NCI-H146 (cell line): ENCODE results near the gene NGF.

Experiments used
- DNase-seq: peaks from one replicate; lab custom pipeline; 2025; lab: John Stamatoyannopoulos, UW

The NGF gene

DNA sequence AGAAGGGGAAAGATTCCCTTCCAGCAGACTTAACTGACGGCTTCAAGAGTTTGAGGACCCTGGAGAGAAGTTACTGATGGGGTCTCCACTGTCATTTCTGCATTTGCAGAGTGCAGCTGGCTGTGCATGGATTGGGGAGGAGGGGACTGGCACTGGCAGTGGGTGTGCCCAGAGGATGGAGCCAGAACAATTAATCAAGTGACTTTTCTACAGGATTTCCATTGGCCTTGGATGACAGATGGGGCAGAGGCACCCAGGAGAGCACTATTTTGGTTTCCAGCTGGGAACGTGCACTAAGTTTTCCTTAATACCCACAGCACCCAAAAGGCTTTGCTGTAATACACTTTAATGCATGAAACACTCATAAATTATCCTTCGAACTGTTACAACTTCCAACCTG, 1.3 kb downstream of the NGF start:
- no peak for DNase-seq

DNA sequence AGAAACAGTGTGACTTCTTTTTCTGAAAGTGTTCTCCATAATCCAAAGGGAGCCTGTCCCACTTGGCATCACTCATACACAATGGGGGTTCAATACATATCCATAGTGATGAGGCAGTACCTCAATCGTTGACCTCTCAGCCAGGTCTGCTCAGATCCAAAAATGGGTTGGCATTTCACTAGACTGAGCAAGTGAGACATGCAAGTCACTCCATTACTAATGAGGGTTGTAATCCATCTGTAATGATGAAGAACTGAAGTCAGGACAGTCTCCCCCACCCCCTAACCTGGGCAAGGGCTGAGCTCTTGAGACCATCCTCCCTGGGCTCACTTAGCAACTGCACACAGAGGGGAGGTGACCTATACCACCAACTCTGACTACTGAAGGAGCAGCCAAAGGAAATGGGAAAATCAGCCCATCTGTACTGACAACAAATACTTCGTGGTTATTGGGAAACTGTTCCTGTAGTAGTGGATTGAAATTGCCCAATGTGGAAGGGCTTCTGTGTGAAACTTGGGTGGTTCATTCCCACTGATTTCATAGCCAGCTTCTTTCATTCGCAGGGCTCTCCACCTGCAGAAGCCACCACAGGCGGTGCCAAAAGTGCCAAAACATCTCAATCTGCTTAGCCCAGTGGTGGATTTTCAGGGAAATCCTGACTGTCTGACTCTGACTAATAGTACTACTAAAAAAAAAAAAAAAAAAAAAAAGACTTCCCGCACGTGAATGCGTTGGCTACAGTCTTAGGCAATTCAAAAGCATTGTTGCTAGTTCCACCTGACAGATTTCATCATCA, 5.0 kb downstream of the NGF start:
- no peak for DNase-seq

DNA sequence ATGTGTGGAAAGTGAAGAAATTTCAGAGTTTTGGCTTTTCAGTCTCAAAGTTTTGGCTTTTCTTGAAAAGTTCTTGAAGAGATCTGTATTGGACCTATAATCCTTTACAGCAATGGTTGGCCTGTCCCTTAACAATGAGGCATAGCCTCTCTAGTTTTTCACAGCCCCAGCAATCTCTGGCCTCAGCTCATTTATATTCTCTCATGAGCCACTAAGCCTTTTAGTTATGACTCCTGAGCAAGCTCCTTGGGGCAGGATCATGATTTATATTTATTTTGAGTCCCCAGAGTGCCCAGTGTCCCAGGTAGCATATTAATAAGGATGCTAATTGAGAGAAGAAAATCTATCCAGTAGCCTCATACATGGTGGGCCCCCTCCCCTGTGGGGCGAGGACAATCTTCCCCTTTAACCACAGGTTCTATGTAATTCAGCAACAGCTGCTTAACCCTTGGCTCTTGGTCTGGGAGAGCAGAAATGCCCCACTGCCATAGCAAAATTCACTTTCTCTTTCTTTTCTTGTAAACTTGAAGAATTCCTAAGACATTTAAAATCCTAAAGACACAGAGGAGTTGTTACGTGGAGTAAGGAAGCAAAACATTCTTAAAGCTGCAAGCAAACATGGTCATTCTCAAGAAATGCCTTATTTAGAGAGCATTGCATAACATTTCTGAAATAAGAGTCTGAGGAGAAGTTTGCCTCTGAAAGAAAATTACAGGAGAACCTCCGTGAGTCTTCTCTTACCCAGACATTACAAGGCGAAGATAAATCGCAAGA, 6.3 kb downstream of the NGF start:
- DNase-seq, result no peak

DNA sequence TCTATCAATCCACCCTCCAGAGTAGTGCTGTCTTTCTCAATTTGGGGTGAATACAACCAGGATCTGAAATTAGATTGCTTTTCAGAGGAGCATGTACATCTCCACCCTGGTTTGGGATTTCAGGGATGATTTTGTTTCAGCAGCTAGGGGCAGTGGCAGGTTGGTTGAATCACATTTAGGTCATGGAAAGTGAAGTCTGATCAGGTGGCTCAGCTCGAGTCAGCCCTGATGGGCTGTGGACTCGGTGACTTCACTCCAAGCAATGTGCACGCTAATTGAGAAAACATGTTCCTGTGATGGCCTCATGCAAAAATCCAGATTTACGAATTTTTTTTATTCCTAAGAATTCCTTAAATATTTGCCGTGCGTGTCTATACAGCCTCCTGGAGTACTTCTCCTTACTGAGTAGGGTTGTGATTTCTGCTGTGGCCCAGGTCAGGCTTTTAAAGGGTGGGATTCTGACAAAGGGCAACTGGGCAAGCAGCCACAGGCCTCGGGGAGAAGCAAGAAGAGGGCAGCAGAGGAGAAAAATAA, 7.5 kb downstream of the NGF start:
- no peak for DNase-seq

DNA sequence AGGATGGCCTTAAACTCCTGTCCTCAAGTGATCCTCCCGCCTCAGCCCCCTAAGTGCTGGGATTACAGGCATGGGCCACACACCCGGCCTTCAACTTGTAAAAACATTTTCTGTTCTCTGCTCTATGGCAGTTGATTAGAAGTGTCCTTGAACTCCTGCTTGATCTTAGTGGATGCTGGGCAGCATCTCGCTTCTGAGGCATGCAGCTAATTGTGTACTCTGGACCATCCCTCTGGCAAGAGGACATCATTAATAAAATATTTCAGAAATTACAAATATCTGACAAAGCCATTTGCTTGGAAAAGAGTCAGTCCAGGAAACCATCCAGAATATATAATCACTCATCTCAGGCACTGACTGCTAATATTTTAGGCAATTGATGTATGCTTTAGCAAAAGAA, 8.1 kb downstream of the NGF start:
- no peak for DNase-seq

DNA sequence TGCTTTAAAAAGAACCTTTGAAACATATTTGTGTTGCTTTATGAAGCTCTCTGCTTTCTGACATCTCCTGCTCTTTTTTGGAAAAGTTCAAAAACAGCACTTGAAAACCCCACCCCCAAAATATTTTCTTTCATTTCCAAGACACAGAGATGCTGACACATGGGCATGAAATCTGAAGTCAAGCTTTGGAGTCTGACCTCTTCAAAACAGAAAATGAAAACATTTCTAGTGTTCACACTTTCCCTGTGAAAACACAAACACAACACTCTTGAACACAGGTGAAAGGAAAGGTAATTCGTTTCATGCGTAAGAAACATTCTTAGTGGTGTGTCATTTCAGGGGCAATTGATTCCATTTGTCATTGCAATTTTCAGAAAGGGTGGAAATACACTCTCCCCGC, 10.8 kb downstream of the NGF start:
- no peak for DNase-seq

DNA sequence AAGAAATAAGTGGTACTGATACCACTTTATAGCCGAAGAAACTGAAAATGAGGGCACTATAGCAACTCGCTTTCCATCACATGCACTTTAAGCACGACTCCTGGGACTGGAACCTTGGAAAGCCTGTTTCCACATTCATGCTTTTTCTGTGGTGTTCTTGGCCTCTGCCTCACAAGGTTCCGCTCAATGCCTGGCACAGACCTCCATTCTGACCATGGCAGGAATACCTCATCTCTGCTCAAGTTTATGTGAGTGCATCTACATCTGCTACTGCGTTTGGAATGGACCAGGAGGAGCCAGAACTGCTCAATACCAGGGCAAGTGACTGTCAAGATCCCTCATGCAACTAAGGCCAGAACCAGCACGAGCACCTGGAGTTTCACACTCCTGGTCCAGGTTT, 11.6 kb downstream of the NGF start:
- no peak for DNase-seq

DNA sequence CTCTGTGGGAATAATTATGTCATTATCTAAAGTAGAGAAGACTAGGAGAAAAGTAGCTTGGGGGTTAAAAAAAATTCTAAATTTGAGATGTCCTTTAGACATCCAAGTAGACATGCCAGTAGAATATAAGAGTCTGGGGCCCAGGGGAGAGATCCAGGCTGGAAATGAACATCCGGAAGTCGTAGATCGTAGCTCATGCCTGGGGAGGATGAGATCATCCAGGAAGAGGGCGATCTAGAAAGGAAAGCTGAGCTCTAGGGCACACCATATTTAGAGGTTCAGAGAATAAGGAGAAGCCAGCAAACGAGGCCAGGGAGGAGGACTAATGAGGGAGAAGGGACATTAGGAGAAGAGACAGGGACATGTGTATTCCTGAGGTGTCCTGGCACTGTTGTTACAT, 12.2 kb downstream of the NGF start:
- DNase-seq, result no peak

DNA sequence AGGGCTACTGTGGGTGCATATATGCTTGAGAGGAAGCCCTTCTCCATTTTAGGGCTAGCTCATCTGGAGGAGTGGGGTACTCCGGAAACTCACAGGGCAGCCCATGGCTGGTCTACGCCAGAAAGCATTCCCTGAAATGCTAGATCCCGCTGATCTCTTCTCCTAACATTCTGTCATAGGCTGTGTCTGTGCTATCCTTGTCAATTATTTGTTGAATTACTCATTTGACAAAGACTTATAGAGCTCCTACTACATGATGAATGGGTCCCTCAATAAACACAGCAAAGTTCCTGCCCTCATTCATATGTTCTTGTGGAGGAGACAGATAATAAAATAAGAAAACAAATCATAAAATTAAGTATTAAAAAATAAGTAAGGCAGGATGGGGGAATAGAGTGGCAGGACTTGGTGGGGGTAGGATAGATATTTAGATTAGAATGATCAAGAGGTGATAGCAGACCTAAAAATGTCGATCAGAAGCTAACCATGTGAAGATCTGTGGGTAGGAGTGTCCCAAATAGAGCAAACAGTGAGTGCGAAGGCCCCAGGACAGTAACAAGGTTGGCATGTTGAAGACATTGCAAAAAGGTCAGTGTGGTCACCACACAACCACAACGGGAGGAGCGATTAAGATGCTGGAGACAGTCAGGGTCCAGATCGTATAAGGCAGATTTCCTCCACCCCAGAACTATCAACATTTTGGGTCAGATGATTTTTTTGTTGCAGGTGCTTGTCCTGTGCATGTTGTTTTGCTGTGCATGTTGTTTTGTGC, 13.2 kb downstream of the NGF start:
- no peak for DNase-seq

DNA sequence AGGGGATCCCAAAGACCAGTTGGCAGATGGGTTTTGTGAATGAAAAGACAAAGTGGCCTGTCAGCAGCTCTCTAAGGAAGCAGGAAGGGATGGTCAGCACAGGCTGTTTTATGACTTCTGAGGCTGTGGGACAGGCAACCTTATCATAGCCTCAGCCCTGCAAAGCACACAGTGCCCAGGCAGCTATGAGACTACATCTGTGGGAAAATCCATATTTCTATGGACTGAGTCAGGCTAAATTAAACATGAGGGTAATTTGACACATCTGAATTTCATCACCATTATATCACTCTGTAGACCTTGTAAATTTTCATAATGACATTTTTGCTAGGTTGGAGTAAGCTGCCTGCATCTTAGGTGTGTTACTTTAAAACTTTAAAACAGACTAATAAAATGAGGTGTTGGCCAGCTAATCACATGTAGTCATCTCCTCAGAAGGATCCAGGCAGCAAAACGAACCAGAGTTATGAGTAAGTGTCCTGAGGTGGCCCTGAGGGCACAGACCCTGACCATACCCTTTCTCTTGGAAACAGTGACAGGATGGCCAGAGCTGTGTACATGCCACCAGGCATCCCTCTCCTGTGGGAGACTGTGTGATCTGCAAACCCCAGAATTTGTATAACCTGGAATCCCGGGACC, 14.6 kb downstream of the NGF start:
- no peak for DNase-seq

DNA sequence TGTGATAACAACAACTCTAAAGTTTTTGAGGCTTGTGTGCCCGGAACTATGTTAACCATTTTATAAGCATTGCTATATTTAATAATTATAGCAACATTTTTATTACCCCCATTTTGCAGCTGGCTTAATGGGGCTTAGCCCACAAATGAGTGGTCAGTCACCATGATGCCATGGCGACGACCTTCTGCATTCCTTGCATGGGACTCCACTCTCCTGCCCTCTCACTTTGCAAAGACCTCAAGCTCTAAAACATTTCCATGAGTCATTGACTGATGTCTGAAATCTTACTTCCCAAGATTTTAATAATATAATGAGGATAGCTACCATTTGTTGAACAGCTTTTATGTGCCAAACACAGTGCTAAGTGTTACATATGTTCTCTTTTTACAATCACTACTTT, 15.4 kb downstream of the NGF start:
- no peak for DNase-seq

DNA sequence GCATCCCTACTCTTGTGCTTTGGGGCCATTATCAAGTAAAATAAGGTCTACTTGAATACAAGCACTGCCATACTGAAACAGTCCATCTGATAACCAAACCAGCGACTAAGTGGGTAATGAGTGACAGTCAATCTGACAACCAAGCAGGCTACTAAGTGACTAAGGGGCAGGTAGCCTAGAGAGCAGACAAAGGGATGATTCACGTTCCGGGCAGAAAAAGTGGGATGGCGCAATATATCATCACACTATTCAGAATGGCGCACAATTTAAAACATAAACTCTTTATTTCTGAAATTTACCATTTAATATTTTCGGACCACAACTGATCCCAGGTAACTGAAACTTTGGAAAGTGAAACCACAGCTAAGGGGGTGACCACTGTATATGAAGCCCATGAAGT, 17.7 kb downstream of the NGF start:
- DNase-seq, result no peak

DNA sequence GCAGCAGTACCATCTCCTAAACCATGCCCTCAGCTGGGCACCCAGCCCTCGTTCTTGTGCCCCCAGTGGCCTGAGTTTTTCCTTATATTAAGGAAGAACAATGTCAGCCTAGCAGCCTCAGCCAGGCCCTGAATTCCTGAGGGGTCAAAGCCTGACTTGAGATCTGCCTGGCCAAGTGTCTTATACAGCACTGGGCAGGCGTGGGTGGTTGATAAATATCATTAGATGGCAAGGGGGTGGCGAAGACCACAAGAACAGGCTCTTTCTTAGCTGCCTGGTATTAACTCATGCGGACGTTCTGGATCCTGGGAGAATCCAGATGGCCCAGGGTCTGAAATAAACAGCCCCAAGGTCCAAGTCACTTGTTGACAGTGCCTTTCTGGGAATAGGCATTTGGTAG, 18.3 kb downstream of the NGF start:
- no peak for DNase-seq

DNA sequence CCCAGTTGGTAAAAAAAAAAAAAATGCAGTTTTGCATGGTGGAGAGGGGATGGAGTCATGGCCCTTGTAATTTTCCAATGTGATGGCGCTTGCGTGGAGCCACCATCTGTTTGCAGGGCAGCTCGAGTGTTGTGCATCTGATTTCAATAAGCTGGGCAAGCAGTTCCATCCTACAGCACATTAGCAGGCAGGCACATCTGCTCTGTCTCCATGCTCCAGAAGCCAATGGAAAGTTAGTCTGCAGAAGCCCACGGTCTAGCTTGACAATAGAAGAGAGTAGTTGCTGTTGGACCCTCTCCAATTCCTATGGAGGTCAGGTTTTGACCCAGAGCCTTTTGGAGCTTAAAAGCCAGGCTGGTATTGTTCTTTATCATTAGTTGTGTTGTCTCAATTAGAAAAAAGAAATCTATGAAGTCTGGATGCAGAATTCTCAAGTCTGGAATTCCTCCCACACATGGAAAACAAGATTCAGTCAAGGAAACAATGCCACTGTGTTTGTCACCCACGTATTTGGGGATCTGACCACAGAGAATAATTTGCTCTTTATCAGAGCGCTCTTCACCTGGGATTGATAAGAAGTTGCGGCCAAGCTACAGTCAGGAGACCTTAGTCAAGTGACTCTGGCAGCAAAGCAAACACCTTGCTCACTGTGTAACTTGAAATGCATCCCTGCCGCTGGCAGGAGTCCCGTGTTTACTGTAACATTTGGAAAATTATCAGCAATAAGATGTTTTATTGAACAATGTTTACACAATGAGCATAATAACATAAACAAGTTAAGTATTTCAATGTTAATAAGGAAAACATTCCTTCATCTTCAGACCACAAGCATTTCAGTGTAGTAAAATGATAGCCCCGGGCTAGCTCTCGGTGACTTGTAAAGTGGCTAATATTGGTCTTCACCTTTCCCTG, 20.7 kb downstream of the NGF start:
- DNase-seq, result peak; percentile 48

DNA sequence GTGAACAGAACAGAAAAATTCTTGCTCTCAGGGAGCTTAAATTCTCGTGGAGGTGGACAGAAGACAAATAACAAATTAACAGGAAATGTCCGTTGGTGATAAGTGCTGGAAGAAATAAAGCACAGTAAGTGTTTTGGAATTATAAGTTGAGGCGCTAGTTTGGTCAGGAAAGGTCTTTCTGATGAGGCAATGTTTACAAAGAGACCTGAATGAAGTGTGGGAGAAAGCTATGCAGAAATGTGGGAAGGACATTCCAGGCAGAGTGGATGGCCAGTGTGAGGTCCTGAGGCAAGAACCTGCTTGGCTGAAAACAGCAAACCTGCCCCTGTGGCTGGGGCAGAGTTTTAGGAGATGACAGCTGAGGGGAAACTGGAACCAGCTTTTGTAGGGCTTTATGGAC, 23.3 kb downstream of the NGF start:
- DNase-seq, result peak; percentile 71

DNA sequence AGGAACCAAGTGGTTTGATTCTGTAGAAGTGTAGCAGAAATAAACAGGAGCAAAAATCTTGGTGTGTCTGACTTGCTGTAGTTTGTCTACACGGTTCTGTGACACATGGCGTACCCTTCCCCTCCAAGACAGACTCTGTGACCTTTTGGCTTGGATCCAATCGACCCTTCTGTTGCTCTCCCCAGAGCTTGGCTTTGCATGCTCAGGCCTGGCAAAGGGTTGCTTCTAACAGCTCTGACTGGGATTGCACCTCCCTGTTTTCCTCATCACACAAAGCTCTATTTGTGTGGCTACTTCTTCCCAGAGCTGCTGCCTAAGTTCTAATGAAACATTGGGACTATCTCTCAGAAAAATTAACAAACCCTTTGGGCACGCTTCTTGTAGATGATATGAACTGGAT, 24.0 kb downstream of the NGF start:
- DNase-seq, result peak; percentile 76

DNA sequence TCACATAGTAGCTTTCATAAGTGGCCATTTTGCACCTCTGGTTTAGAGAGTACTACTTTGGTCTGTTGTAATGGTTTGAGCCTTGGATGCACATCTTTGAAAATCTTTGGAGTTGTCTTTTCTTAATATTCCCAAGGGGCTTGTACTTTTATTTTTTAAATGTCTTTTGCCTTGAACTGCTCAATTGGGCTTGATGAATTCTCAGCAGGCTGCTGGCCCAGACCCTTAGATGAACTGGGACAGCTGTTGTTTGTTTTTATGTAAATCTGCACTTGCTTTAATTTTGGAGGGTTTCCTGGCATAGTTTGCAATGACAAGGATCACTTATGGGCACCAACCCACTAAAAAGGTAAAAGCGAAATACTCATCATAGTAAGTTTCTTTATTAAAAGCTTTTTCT, 24.9 kb downstream of the NGF start:
- DNase-seq, result no peak

DNA sequence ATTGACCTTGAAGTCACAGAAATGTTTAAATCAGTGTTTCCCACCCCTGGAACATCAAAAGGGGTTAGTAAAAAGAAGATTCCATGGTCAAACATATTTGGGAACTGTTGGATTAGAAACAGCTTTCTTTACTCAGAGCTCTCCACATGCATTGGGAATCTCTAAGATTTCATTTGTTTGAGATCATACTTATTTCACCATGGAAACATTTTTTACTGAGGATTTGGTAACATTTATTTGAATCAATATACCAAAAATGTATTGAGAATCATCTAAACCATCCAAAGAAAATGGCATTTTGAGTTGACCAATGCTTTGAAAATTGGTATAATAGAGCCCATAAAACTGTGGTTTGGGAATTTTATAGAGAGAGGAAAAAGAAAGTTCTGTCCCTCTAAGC, 25.3 kb downstream of the NGF start:
- DNase-seq, result no peak

DNA sequence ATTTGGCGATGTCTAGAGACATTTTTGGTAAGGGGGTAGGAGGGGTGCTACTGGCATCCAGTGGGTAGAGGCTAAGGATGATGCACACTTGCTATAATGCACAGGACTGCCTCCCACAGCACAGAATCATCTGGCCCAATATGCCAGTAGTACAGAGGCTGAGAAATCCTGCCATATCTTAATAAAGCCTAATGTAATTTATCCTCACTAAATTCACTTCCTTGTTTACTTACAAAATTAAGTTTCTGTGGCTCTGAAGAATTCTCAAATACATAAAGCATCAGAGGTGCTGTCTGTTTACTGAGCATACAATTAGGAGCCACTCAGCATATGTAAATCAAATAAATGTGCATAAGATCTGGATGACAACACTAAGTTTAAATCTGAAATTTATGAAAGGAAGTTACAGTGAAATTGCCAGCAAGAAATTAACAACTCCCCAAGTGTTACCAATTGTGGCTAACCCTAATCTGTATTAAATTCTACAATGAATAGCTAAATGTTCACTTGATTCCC, 26.5 kb downstream of the NGF start:
- no peak for DNase-seq

DNA sequence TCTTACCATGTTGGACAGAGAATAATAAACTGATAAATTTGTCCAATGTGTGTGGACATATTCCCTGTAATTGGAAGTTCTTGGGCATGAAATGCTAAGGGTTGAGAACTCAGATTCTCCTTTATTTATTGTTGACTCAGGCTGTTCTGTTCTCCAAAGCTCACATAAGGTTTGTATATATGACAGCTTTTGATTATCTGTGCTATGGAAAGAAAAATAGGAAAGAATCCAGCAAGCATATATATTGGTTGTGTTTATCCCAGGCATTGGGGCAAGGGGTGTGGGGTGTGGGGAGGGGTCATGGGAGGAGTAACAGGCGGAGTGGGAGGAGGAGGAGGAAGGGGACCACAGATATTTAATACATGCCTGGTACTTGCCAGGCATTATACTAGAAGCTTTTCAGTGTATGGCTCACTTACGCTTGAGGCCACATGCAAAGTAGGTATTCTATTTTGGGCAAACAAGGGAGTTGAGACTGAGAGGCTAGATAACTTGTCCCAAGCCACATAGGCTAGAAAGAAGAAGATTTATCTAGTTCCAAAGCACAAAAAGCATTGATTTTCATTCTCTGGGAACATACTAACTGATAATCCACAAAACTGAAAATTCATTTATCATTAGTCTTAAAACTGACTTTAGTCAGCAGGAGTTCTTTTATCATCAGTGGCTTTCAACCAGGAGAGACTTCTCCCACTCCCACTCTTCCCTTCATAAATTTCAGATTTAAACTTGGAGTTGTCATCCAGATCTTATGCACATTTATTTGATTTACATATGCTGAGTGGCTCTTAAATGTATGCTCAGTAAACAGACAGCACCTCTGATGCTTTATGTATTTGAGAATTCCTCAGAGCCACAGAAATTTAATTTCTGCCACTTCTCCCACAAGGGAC, 27.2 kb downstream of the NGF start:
- DNase-seq, result no peak
